T-helper 2 cell treated with Interferon-gamma antibody and Interleukin-4, amounts not matched to agents 5 μg/mL and 100 μg/mL, for 36 hours (primary cell): ENCODE measurements around the gene MYO1D.
A peak's percentile ranks its signal among the peaks of the same experiment; 100 is the strongest.

ENCODE experiments used
- DNase-seq: peaks from one replicate; pipeline ENCODE4 v3.0.0; 2021; ENCODE audit warnings: low spot score
- H3K27ac Mint-ChIP-seq: one replicate; pipeline ENCODE4 v1.8.0; 2021; ENCODE audit warnings: mild to moderate bottlenecking, mixed read lengths
- H3K27me3 Mint-ChIP-seq: one replicate; pipeline ENCODE4 v1.8.0; 2021; ENCODE audit warnings: low read depth, mixed read lengths
- H3K36me3 Mint-ChIP-seq: one replicate; pipeline ENCODE4 v1.8.0; 2021; ENCODE audit warnings: low read depth, mixed read lengths
- H3K4me1 Mint-ChIP-seq: one replicate; pipeline ENCODE4 v1.8.0; 2021; ENCODE audit warnings: low read depth, mixed read lengths
- H3K4me3 Mint-ChIP-seq: one replicate; pipeline ENCODE4 v1.8.0; 2022; ENCODE audit warnings: mild to moderate bottlenecking, moderate library complexity, mixed read lengths
- H3K9me3 Mint-ChIP-seq: one replicate; pipeline ENCODE4 v1.8.0; 2021; ENCODE audit warnings: mixed read lengths

Gene MYO1D

GRCh38 chr17:32623196-32623595 is 253.7 kb downstream of the MYO1D start:
- Mint-ChIP-seq H3K27me3 (peaks cover under 1% of the 10 kb centered on the region), H3K4me3 (no peak overlapping the region), H3K27ac (no peak overlapping the region), H3K9me3 (no peaks in the 10 kb centered on the region), H3K36me3 (no peaks in the 10 kb centered on the region), H3K4me1 (peaks cover 1% of the 10 kb centered on the region)
- no peak for DNase-seq

- no peak overlapping the region for H3K4me3 Mint-ChIP-seq
These were observed 254.4 kb downstream of the MYO1D start for GRCh38 chr17:32622540-32622939.

GRCh38 chr17:32621612-32622312 is 255.2 kb downstream of the MYO1D start:
- no peak for DNase-seq
- Mint-ChIP-seq H3K27me3 (no peaks in the 10 kb centered on the region), H3K36me3 (no peaks in the 10 kb centered on the region), H3K4me1 (peaks cover 1% of the 10 kb centered on the region), H3K9me3 (no peaks in the 10 kb centered on the region), H3K27ac (no peak overlapping the region), H3K4me3 (no peak overlapping the region)

More at GRCh38 chr17:32622540-32622939, 254.4 kb downstream of the MYO1D start:
- no peaks in the 10 kb centered on the region for H3K9me3 Mint-ChIP-seq
- peaks cover 1% of the 10 kb centered on the region for H3K4me1 Mint-ChIP-seq
- H3K27ac Mint-ChIP-seq: no peak overlapping the region
- no peaks in the 10 kb centered on the region for H3K36me3 Mint-ChIP-seq
- DNase-seq: no peak
- H3K27me3 Mint-ChIP-seq: no peaks in the 10 kb centered on the region

- Mint-ChIP-seq H3K4me1 (no peaks in the 10 kb centered on the region), H3K9me3 (no peaks in the 10 kb centered on the region), H3K27me3 (no peaks in the 10 kb centered on the region), H3K36me3 (no peaks in the 10 kb centered on the region), H3K27ac (no peak overlapping the region), H3K4me3 (no peak overlapping the region)
- no peak for DNase-seq
These were observed 261.6 kb downstream of the MYO1D start for GRCh38 chr17:32615326-32615725.

DNA sequence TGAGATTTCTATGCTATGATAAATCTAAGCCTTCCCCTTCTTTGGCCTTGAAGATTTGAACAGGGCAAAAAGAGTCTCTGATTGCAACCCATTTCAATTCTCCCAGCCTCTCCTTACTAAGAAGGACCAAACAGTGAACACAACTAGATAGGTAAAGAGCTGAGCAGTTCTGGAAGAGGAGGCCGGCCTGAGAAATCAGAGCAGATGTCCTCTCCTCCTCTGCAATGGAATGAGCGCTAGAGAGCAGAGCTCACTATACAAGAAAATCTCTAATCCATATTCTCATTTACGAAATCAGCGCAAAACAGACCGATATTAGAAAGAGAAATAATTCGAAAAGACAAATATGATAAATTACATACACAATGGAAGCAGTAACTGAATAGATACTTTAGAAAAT is 266.0 kb downstream of the MYO1D start:
- H3K36me3 Mint-ChIP-seq: no peaks in the 10 kb centered on the region
- H3K4me3 Mint-ChIP-seq: no peak overlapping the region
- no peaks in the 10 kb centered on the region for H3K27me3 Mint-ChIP-seq
- H3K27ac Mint-ChIP-seq: no peak overlapping the region
- no peaks in the 10 kb centered on the region for H3K9me3 Mint-ChIP-seq
- no peak for DNase-seq
- peaks cover 8% of the 10 kb centered on the region for H3K4me1 Mint-ChIP-seq

- Mint-ChIP-seq H3K4me3 (no peak overlapping the region), H3K9me3 (no peaks in the 10 kb centered on the region), H3K27me3 (no peaks in the 10 kb centered on the region), H3K4me1 (peaks cover 8% of the 10 kb centered on the region), H3K36me3 (no peaks in the 10 kb centered on the region), H3K27ac (no peak overlapping the region)
- DNase-seq: no peak
These were observed 266.9 kb downstream of the MYO1D start for GRCh38 chr17:32609884-32610650.

DNA sequence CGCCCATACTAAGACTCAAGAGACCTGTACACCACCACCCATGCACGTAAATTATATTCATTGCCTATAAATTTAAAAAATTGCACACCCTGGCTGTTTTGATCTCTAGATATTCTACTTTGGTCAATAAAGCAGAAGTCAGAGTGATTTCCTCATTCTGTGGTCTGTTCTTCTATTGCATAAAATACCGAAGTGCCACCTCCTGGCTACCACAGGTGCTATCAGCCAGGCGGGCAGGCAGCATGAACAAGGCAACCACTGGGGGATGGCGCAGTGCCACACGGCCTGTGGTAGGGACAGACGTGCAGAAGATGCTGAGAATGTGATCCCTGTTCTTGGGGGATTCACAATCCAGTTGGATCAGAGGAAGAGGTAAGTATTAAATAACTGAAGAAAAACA is 267.8 kb downstream of the MYO1D start:
- Mint-ChIP-seq H3K27ac (no peak overlapping the region), H3K4me1 (peaks cover 8% of the 10 kb centered on the region), H3K27me3 (no peaks in the 10 kb centered on the region), H3K4me3 (no peak overlapping the region), H3K36me3 (no peaks in the 10 kb centered on the region), H3K9me3 (no peaks in the 10 kb centered on the region)
- peak; percentile 48 for DNase-seq

DNA sequence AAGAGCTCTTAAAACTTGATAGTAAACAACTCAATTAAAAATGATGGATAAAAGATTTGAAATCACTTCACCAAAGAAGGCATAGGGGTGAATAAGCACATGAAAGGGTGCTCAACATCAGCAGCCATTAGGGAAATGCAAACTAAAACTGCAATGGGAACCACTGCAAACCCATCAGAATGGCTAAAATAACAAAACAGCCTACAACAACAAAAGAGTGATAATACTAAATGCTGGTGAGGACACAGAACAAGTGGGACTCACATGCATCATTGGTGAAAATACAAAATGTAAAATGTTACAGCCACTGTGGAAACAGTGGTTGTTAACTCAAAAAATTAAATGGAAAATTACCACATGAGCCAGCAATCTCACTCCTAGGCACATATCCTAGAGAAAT is 268.7 kb downstream of the MYO1D start:
- Mint-ChIP-seq H3K27ac (no peak overlapping the region), H3K4me3 (no peak overlapping the region), H3K36me3 (no peaks in the 10 kb centered on the region), H3K9me3 (no peaks in the 10 kb centered on the region), H3K4me1 (peaks cover 8% of the 10 kb centered on the region), H3K27me3 (no peaks in the 10 kb centered on the region)
- DNase-seq: no peak

DNA sequence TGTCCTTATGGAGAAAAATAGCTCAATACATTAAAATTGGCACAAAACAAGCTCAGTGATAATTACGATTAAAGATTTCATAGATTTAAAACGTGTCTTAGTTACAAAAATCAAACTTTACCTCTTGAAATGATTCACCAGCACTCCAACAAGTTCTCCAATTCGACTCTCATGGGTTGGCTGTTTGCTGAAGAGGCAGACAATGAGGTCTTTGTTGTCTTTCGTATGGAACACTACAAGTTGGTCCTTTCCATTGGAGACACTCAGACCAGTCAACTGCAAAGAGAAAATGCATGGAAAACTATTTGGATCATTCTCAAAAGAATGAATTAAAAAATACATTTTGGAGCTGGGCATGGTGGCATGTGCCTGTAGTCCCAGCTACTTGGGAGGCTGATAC is 272.0 kb downstream of the MYO1D start:
- no peak for DNase-seq
- no peaks in the 10 kb centered on the region for H3K27me3 Mint-ChIP-seq
- H3K27ac Mint-ChIP-seq: no peak overlapping the region
- H3K4me1 Mint-ChIP-seq: peaks cover 8% of the 10 kb centered on the region
- H3K9me3 Mint-ChIP-seq: no peaks in the 10 kb centered on the region
- H3K4me3 Mint-ChIP-seq: no peak overlapping the region
- H3K36me3 Mint-ChIP-seq: no peaks in the 10 kb centered on the region

GRCh38 chr17:32602396-32602795 is 274.5 kb downstream of the MYO1D start:
- H3K27ac Mint-ChIP-seq: no peak overlapping the region
- no peak overlapping the region for H3K4me3 Mint-ChIP-seq
- H3K9me3 Mint-ChIP-seq: no peaks in the 10 kb centered on the region
- no peak for DNase-seq
- H3K4me1 Mint-ChIP-seq: peaks cover 3% of the 10 kb centered on the region
- H3K36me3 Mint-ChIP-seq: no peaks in the 10 kb centered on the region
- no peaks in the 10 kb centered on the region for H3K27me3 Mint-ChIP-seq

DNA sequence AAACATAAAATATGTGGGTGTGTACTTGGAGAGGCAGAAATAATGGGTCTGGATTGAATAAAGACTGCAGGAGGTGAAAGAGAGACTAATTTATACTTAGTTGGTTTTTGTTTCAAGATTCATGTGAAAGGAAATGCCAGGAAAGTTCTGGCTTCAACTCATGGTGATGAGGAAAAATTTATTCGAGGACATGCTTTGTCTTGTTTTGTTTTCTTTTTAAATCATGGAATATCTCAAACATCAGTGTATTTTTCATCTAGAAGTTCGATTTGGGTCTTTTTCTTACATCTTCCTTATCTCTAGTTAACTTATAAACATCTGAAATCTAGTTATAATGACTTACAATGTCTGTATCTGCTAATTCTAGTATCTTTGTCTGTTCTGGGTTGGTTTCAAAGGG is 275.1 kb downstream of the MYO1D start:
- peaks cover 7% of the 10 kb centered on the region for H3K4me1 Mint-ChIP-seq
- no peaks in the 10 kb centered on the region for H3K9me3 Mint-ChIP-seq
- no peak overlapping the region for H3K4me3 Mint-ChIP-seq
- no peaks in the 10 kb centered on the region for H3K27me3 Mint-ChIP-seq
- no peak for DNase-seq
- no peak overlapping the region for H3K27ac Mint-ChIP-seq
- no peaks in the 10 kb centered on the region for H3K36me3 Mint-ChIP-seq

DNA sequence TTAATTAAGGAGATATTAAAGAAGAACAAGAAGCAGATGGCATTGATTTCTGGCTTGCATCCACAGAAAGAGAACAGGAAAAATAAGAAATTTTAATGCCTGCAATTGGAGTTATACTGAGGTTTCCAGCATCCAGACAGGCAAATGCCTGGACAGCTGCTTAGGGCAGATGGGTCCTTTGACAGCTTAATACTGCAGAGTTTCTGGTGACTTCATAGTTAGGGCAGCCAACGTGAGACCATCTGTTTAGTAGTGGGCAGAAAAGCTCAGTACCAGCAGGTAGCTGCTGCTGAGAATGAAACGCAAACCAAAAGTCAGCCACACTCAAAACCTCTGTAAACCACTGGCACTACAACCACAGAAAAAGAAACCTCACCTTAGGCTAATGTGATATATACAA is 280.3 kb downstream of the MYO1D start:
- Mint-ChIP-seq H3K27me3 (no peaks in the 10 kb centered on the region), H3K4me1 (peaks cover 17% of the 10 kb centered on the region), H3K27ac (no peak overlapping the region), H3K36me3 (no peaks in the 10 kb centered on the region), H3K9me3 (no peaks in the 10 kb centered on the region), H3K4me3 (no peak overlapping the region)
- no peak for DNase-seq

GRCh38 chr17:32596206-32596605 is 280.7 kb downstream of the MYO1D start:
- Mint-ChIP-seq H3K4me1 (peaks cover 17% of the 10 kb centered on the region), H3K4me3 (no peak overlapping the region), H3K9me3 (no peaks in the 10 kb centered on the region), H3K27me3 (no peaks in the 10 kb centered on the region), H3K27ac (no peak overlapping the region), H3K36me3 (no peaks in the 10 kb centered on the region)
- no peak for DNase-seq

DNA sequence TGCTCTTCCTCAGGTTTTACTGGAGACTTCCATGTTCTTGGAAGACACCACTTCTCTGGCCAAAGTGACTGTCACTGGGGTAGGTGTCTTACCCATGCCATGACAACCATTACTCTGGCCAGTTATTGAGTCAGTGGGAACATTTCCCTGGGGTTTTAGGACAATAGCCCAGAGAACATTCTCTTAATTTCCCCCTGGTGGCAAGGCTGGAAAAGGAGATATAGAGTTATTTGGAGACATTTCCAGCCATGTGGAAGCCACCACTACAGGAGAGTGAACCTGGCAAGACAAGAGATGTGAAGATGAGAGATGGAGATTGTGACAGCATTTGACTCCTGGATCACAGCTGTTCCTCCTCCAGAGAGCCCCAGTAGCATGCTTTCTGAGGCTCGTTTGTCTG is 283.9 kb downstream of the MYO1D start:
- no peak overlapping the region for H3K4me3 Mint-ChIP-seq
- peaks cover 14% of the 10 kb centered on the region for H3K4me1 Mint-ChIP-seq
- no peaks in the 10 kb centered on the region for H3K36me3 Mint-ChIP-seq
- H3K27ac Mint-ChIP-seq: no peak overlapping the region
- H3K27me3 Mint-ChIP-seq: no peaks in the 10 kb centered on the region
- H3K9me3 Mint-ChIP-seq: no peaks in the 10 kb centered on the region
- no peak for DNase-seq
